GM15510 (cell line): ENCODE results near the gene LRMDA.

Experiments
- POLR2A ChIP-seq: IDR thresholded peaks from 3 replicates; pipeline ENCODE4 v1.6.1; 2011; ENCODE audit warnings: borderline replicate concordance; ENCODE audit not compliant: insufficient read length; ENCODE audit errors: extremely low read depth

Gene LRMDA

DNA sequence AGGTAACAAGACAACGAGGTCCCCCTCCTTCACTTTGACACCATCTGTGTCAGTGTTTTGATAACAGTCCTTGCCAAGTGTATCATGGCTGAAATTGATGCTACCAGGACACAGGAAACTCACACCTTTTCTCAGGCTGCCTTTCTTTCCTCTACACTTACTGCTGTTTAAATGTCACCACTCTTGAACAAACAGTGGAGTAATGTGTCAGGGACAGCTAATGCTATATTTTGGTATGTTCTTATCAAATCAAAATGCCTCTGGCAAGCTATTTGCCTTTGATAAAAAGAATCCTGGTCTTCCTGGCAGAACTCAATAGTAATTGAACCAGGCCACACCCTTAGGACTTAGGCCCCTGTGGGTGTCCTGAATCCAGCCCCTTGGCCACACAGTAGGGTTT lies 692.9 kb downstream of the LRMDA start:
- no peak for TF ChIP-seq POLR2A

GRCh38 chr10:76125900-76126299 lies 694.5 kb downstream of the LRMDA start:
- no peak for TF ChIP-seq POLR2A

- no peak for TF ChIP-seq POLR2A
Observed at GRCh38 chr10:76126607-76127527, 695.4 kb downstream of the LRMDA start.

DNA sequence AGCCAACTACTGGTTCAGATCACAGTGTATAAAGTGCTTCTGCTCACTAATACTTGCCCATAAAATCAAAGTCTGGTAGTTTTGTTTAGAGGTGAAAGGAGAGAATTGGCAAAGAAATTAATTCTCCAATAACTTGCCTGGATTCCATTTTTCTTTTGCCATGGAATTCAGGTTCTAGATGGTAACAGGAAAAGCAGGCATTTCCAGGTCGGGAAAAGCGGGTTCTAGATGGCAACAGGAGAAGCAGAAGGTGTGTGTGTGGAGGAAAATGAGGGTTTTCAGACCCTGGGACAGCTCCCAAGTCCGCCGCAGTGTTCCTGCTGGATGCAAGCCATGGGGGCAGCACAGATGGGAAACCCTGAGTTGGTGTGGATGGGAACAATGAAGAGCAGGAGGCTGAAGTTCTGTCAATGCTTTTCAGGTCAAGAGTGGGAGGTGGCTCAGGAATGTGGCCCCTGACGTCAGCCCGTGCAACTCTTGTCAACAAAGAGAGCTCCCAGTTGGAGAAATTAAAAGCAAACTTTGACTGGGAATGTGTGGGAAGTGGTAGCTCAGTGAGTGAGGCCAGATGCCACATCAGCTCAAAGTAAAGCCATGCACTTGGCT lies 696.7 kb downstream of the LRMDA start:
- no peak for TF ChIP-seq POLR2A

- TF ChIP-seq POLR2A, result no peak
Observed at GRCh38 chr10:76129213-76129612, 697.8 kb downstream of the LRMDA start.

DNA sequence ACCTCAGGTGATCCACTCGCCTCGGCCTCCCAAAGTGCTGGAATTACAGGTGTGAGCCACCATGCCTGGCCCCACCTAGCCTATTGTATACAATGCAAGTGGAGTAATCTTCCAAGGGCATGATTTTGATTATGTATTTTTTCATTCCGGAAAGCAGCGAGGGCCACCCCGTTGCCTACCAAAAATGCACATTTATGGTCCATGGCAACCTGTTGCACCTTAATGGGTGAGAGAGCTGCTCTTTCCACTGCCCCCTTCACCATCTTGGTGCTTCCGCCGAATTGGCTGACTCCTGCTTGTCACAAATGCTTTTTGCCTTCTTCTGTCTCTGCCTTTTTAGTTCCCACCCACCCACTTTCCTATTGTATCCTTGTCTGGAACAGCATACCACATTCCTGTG lies 699.5 kb downstream of the LRMDA start:
- no peak for TF ChIP-seq POLR2A

GRCh38 chr10:76133597-76134255 lies 702.3 kb downstream of the LRMDA start:
- TF ChIP-seq POLR2A, result no peak

DNA sequence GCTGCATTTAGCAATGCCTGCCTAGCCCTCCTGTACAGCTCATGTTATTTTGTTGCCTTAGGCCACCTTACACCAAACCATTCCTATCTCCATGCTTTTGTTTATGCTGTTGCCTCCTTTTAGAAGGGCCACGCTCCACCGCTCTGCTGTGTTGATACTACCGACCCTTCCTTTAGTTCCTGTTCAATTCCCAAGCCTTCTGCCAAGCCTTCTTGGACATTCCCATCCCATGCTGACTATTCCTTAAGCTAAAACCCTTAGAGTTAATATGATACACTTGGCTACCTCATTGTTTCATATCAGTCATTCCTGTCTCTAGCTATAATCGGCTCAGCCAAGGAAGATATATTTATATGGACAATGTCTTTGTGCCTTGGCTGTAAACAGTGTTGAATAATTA lies 705.5 kb downstream of the LRMDA start:
- no peak for TF ChIP-seq POLR2A

DNA sequence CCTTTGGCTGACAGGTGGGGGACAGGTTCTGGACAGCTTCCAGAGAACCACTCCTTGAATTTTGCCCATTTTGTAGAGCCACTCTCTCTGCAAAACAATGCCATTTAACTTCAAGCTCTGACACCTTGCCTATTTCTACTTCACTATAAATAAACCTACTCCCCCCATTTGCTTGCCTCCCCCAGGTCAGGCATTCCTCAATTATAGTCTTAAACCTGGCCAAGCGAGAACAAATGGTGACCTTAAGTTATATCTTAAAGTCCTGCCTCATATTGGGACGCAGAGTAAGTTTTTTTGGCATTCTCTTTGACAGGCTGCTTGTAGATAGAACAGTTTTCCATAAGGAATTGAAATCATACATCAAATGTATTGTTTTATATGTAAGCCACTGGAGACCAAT lies 706.9 kb downstream of the LRMDA start:
- TF ChIP-seq POLR2A, result no peak

DNA sequence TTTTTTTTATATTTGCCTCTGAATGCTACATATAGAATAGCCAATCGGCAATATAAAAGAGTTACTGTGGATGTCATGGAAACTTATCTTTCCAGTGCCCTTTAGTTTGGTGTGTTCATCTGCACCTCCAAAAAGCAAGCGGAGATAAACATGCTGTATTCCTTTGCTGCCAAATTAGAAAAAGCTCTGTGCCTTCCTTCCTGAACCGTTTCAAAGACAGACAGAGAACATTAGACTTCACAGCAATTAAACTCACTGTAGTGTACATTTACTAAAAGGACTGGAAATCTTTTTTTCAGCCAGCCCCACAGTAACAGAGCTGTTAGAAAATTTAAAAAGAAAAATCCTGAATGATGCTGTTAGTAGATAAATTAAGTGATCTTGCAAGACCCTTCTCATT lies 707.5 kb downstream of the LRMDA start:
- no peak for TF ChIP-seq POLR2A

- TF ChIP-seq POLR2A, result no peak
Observed at GRCh38 chr10:76139431-76139830, 708.0 kb downstream of the LRMDA start.

- no peak for TF ChIP-seq POLR2A
Observed at GRCh38 chr10:76141376-76141775, 710.0 kb downstream of the LRMDA start.

- TF ChIP-seq POLR2A, result no peak
Observed at GRCh38 chr10:76149182-76149581, 717.8 kb downstream of the LRMDA start.

DNA sequence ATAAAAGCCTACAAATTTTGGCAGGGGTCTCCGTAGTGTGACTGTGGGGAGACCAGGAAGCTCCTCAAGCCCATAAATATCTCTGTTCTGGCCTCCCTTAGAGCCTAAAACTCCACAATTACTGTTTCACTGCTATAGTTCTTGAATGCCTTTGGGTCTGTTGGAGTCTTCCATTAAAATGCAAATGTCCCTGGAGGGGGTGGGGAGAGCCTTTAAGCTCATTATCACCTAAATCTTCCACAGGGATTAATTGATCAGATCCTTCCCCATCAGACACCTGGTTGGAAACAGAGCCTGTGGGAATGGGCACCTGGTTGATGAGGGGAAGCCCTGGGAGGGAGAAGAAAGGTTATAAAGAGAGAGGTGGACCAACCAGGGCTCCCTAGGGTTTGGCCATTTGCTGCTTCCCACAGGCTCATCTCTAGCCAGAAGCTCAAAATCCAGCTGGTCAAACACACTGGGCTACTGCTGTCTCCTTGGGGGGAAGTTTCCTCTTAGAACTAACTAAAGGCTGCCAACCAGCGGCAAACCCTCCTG lies 718.2 kb downstream of the LRMDA start:
- no peak for TF ChIP-seq POLR2A
